Testis (tissue), 3 donors: ENCODE measurements around the gene FXN. TPM values are rescaled to one million over a fixed set of nuclear protein-coding genes. Genes with fewer than 3 reads are reported as not detected.

ENCODE experiments used
- DNase-seq: peaks from one replicate; pipeline ENCODE4 v3.0.0-alpha.2; 2019
- H3K27ac ChIP-seq, 2 donors: fragments of 200-600 bp; sonication (generic); one replicate each; pipeline ENCODE4 v1.5.1; 2019
- H3K27me3 ChIP-seq: fragments of 200-600 bp; sonication (generic); one replicate; pipeline ENCODE4 v1.5.1; 2019
- H3K36me3 ChIP-seq: fragments of 200-600 bp; sonication (generic); one replicate; pipeline ENCODE4 v1.5.1; 2017; ENCODE audit warnings: low read depth; ENCODE audit errors: missing control alignments
- H3K4me1 ChIP-seq: fragments of 200-600 bp; sonication (generic); one replicate; pipeline ENCODE4 v1.5.1; 2019
- H3K4me3 ChIP-seq, 2 donors: fragments of 200-600 bp; sonication (generic); one replicate each; pipeline ENCODE4 v1.5.1; 2017 to 2019
- H3K9me3 ChIP-seq: fragments of 200-600 bp; sonication (generic); one replicate; pipeline ENCODE4 v1.5.1; 2017
- CTCF ChIP-seq, 3 experiments: fragments of 450-650 bp in 2 of 3; fragments of 200-600 bp in 1 of 3; sonication (generic) in 1 of 3; IDR thresholded peaks; one replicate each; pipeline ENCODE4 v1.5.1; 2016 to 2019; ENCODE audit warnings: antibody characterized with exemption in 3 of 3, mild to moderate bottlenecking in 2 of 3, moderate library complexity in 1 of 3
- POLR2A ChIP-seq: fragments of 450-650 bp; IDR thresholded peaks from one replicate; pipeline ENCODE4 v1.6.1; 2017; ENCODE audit warnings: antibody characterized with exemption, mild to moderate bottlenecking, moderate library complexity
- WGBS, 2 donors: methylation state at CpG; one replicate each; pipeline ENCODE4 v1.1.5; 2018; 5-methylcytosine and 5-hydroxymethylcytosine counted together
- intact Hi-C: fragments of 100-400 bp; cut with DNase I; formaldehyde crosslinking; loops from one replicate; pipeline ENCODE4 v1.15.1; 2023; ENCODE audit warnings: low total_unique reads
- polyA plus RNA-seq: library from polyadenylated mRNA; stranded (reverse); fragments of 350-450 nt; fragmentation: Illumina TruSeq; extraction: RNeasy Lipid Tissue Mini Kit (QIAGEN cat#74804); gene quantifications from one replicate; pipeline ENCODE4 v1.2.3, GENCODE V29; 2014; ENCODE audit warnings: low read depth, low replicate concordance; ENCODE audit not compliant: insufficient read depth
- total RNA-seq, 2 donors: library from RNA; depleted of rRNA; stranded (reverse); fragments of >200 nt; gene quantifications; one replicate each; pipeline ENCODE4 v1.2.3, GENCODE V29; 2016

The FXN gene
- total and polyA plus RNA-seq, 3 donors from 2014 or later = 14.5 to 29.4 (median 19.7) TPM

GRCh38 chr9:69070201-69070600 is 34.6 kb downstream of the FXN start:
- TF ChIP-seq POLR2A (no peak), CTCF (IDR thresholded peaks at IDR 0.05) (no peak)
- H3K36me3 ChIP-seq = no peaks in the 10 kb centered on the region

GRCh38 chr9:69071059-69071458 is 35.5 kb downstream of the FXN start:
- H3K4me1 ChIP-seq = no peaks in the 10 kb centered on the region
- no peak overlapping the region for H3K27ac ChIP-seq
- H3K36me3 ChIP-seq = no peaks in the 10 kb centered on the region
- no peak overlapping the region for H3K4me3 ChIP-seq
- no peak for DNase-seq
- no peaks in the 10 kb centered on the region for H3K9me3 ChIP-seq
- 45 to 46% methylated on average over 3 of the region's 3 CpGs for WGBS, 2 donors
- no peak for TF ChIP-seq CTCF (IDR thresholded peaks at IDR 0.05)
- no peak for TF ChIP-seq POLR2A
- no peaks in the 10 kb centered on the region for H3K27me3 ChIP-seq
- intact Hi-C loops = loop anchor here (10.0 kb wide), 1 partner anchor 64 kb away; no protein-coding TSS in a partner anchor

More at GRCh38 chr9:69070201-69070600, 34.6 kb downstream of the FXN start:
- no peaks in the 10 kb centered on the region for H3K27me3 ChIP-seq
- H3K4me1 ChIP-seq = no peaks in the 10 kb centered on the region
- no peak overlapping the region for H3K27ac ChIP-seq
- H3K9me3 ChIP-seq = no peaks in the 10 kb centered on the region
- WGBS, 2 donors = 89% methylated on average over 7 of the region's 7 CpGs
- H3K4me3 ChIP-seq = no peak overlapping the region
- DNase-seq = no peak
- intact Hi-C loops = loop anchor here (10.0 kb wide), 1 partner anchor 65 kb away; no protein-coding TSS in a partner anchor

- H3K27ac ChIP-seq = no peak overlapping the region
- no peaks in the 10 kb centered on the region for H3K27me3 ChIP-seq
- no peak overlapping the region for H3K4me3 ChIP-seq
- TF ChIP-seq CTCF (IDR thresholded peaks at IDR 0.05) = no peak
- no peak for TF ChIP-seq POLR2A
- H3K9me3 ChIP-seq = no peaks in the 10 kb centered on the region
- H3K36me3 ChIP-seq = no peaks in the 10 kb centered on the region
- peaks cover 7% of the 10 kb centered on the region for H3K4me1 ChIP-seq
- intact Hi-C loops = loop anchor here (10.0 kb wide), 1 partner anchor 62 kb away; no protein-coding TSS in a partner anchor
- WGBS, 2 donors = 63 to 69% methylated on average over 4 of the region's 4 CpGs
- no peak for DNase-seq
Measured at GRCh38 chr9:69073103-69073502, 37.6 kb downstream of the FXN start.

GRCh38 chr9:69074801-69075200 is 39.2 kb downstream of the FXN start:
- Histone ChIP-seq H3K4me1 (peaks cover 19% of the 10 kb centered on the region), H3K4me3 (no peak overlapping the region), H3K27me3 (no peaks in the 10 kb centered on the region), H3K9me3 (no peaks in the 10 kb centered on the region), H3K27ac (no peak overlapping the region), H3K36me3 (no peaks in the 10 kb centered on the region)
- 52 to 77% methylated on average over 2 of the region's 2 CpGs for WGBS, 2 donors
- TF ChIP-seq CTCF (IDR thresholded peaks at IDR 0.05) = no peak
- no peak for TF ChIP-seq POLR2A
- intact Hi-C loops = loop anchor here (10.0 kb wide), 1 partner anchor 60 kb away; no protein-coding TSS in a partner anchor
- no peak for DNase-seq

GRCh38 chr9:69076550-69076949 is 41.0 kb downstream of the FXN start:
- Histone ChIP-seq H3K36me3 (no peaks in the 10 kb centered on the region), H3K4me3 (no peak overlapping the region), H3K9me3 (no peaks in the 10 kb centered on the region), H3K27ac (no peak overlapping the region), H3K27me3 (no peaks in the 10 kb centered on the region), H3K4me1 (peaks cover 19% of the 10 kb centered on the region)
- intact Hi-C loops = loop anchor here (10.0 kb wide), 1 partner anchor 58 kb away; no protein-coding TSS in a partner anchor
- no peak for TF ChIP-seq CTCF (IDR thresholded peaks at IDR 0.05)
- no peak for TF ChIP-seq POLR2A
- no peak for DNase-seq
- WGBS, 2 donors = 48 to 50% methylated on average over 5 of the region's 5 CpGs
